NOMO-1 treated with dmso at 0.1 percent for 144 hours (cell line): ENCODE measurements around the gene FAM186B.

ENCODE experiments used
- DNase-seq: peaks from one replicate; lab custom pipeline; 2025; ENCODE audit not compliant: unreplicated experiment; lab: John Stamatoyannopoulos, UW

The FAM186B gene

DNA sequence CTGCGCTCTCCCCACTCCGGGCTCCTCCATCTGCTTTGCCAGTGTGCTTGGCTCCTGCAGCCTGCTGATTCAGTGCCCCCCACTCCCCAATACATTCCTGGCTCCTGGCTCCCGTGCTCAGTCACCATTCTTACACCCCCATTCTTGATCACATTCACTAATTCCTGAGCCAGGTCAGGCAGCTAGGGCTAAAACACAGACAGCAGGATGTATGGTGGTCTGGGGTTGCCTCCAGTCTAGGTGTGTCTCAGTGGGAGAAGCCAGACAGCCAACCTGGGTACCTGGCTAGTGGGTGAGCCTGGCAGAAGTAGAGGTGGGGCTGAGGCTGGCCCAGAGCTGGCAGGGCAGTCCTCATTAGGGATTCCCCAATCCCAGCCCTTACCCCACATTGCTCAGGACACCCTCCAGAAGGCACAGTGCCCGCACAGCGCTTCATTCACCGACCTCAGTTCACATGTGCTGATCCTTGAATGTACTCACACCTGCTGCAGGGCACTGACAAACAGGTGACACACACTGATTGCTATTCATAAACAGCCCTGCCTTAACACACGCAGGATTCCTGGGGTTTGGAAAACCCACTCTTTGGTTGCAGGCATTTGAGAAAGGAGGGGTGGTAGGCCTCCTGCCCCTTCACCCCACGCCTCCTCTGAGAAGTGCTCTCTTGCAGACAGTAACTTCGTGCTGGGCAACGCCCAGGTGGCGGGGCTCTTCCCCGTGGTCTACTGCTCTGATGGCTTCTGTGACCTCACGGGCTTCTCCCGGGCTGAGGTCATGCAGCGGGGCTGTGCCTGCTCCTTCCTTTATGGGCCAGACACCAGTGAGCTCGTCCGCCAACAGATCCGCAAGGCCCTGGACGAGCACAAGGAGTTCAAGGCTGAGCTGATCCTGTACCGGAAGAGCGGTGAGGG lies 65.0 kb downstream of the FAM186B start:
- no peak for DNase-seq

- DNase-seq, result no peak
Measured at GRCh38 chr12:49539406-49540228, 65.8 kb downstream of the FAM186B start.

DNA sequence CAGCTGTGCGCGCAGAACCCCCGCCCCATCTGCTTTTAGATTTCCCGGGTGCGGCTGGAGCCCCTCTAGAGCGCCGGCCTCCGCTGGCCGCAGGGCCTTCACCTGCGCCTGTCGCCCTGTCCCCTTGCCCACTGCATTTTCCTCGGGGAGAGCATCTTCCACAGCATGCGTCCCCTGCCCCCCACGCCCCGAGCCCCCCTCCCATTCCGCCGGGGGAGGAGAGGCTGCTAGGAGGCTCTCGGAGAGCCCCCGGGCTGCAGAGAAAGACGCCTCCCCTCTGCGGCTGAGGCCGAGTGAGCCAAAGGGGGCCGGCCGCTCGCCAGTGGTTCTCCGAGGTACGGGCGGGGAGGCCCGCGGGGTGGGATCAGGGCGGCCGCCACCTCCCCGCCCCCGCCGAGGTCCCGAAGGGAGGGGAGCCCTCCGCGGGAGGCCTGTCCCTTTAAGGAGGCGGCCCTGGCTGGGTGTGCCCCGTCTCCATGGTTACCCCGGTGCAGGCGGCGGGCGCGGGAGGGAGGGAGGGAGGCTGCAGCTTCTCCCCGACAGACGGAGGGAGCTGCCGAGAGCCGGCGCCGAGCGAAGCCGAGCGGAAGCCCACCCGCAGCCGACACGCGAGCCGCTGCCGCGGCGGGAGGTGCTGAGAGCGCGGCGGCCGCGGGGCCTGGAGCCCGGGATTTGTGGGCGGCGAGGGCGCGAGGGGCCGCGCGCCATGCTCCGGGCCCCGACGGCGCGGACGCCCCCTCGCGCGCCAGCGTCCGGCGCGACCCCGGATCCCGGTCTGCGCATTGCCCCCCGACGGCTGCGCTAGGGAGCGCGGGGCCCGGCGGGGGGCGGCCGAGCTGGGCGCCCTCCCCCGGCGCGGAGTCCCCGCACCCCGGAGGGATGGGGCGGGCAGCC lies 66.7 kb downstream of the FAM186B start, which contains the start of gene KCNH3:
KCNH3 (plus strand) TSS at position 521 of the 894 bp plus-strand sequence. CDS start 387 bp downstream, outside the sequence.
- peak; percentile 53 for DNase-seq

GRCh38 chr12:49537752-49538509 lies 67.5 kb downstream of the FAM186B start:
- DNase-seq, result no peak
